GM18505 (cell line): Measurements from ENCODE around the gene IQGAP2.
"Not testable (repeated sequence)": the region's sequence is repeated elsewhere in the genome, so short reads cannot be mapped to it uniquely, and the experiment has no call there.

Experiments
- ATAC-seq: cut with Tn5 transposase; IDR thresholded peaks from one replicate; pipeline ENCODE4 v1.9.1; 2021; ENCODE audit not compliant: unreplicated experiment
- POLR2A ChIP-seq: IDR thresholded peaks from 4 replicates; pipeline ENCODE4 v1.6.1; 2011; ENCODE audit warnings: borderline replicate concordance; ENCODE audit not compliant: insufficient read depth, insufficient read length; ENCODE audit errors: extremely low read depth

IQGAP2 gene

GRCh38 chr5:76735762-76736545, 332.9 kb downstream of the IQGAP2 start:
- TF ChIP-seq POLR2A: no peak
- no peak for ATAC-seq

- no peak for TF ChIP-seq POLR2A
- no peak for ATAC-seq
Observed at GRCh38 chr5:76736679-76737556, 333.8 kb downstream of the IQGAP2 start.

GRCh38 chr5:76737846-76738245, 334.8 kb downstream of the IQGAP2 start:
- no peak for ATAC-seq
- TF ChIP-seq POLR2A: no peak

GRCh38 chr5:76741506-76741905, 338.4 kb downstream of the IQGAP2 start:
- not testable (repeated sequence) for ATAC-seq

- no peak for ATAC-seq
- TF ChIP-seq POLR2A: no peak
Observed at GRCh38 chr5:76742583-76742982, 339.5 kb downstream of the IQGAP2 start.

GRCh38 chr5:76744632-76745031, 341.5 kb downstream of the IQGAP2 start:
- ATAC-seq: no peak
- TF ChIP-seq POLR2A: no peak

- no peak for TF ChIP-seq POLR2A
- no peak for ATAC-seq
Observed at GRCh38 chr5:76745670-76746069, 342.6 kb downstream of the IQGAP2 start.

GRCh38 chr5:76746677-76747076, 343.6 kb downstream of the IQGAP2 start:
- ATAC-seq: no peak
- TF ChIP-seq POLR2A: no peak

GRCh38 chr5:76747706-76748105, 344.6 kb downstream of the IQGAP2 start:
- ATAC-seq: no peak
- TF ChIP-seq POLR2A: no peak

GRCh38 chr5:76751291-76751690, 348.2 kb downstream of the IQGAP2 start:
- no peak for TF ChIP-seq POLR2A
- no peak for ATAC-seq

- no peak for ATAC-seq
- TF ChIP-seq POLR2A: no peak
Observed at GRCh38 chr5:76754668-76755078, 351.6 kb downstream of the IQGAP2 start.

GRCh38 chr5:76755779-76756637, 352.9 kb downstream of the IQGAP2 start:
- no peak for ATAC-seq
- TF ChIP-seq POLR2A: no peak

GRCh38 chr5:76757049-76757448, 354.0 kb downstream of the IQGAP2 start:
- ATAC-seq: no peak
- TF ChIP-seq POLR2A: no peak
